ENCODE results near the gene PLA2G4E. TPM values are rescaled to one million over a fixed set of nuclear protein-coding genes. Genes with fewer than 3 reads are reported as not detected.

Gene PLA2G4E
- total RNA-seq, 1 experiment from 2014 or later = not detected

DNA sequence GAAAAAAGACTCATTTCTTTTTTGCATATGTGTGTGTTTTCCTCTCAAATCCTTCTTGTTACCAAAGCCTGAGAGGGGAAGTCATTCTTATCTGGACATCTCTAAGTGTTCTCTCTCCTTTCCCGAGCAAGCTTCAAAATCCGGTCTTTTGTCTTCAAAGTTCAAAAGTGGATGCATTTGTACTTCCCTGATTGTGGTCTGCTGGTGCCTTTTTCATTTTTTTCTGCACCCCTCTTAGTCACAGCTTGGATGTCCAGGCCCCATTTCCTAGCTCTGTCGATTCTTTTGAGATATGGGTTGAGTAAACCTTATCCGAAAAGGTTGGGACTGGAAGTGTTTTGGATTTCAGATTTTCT lies 83.3 kb downstream of the PLA2G4E start:
- TF ChIP-seq EGR1 (IDR thresholded peaks at IDR 0.05; ENCODE audit: low read depth) = no peak
- no peak for TF ChIP-seq EZH2phosphoT487 (IDR thresholded peaks at IDR 0.05; ENCODE audit: borderline replicate concordance)
- H3K4me1 ChIP-seq (ENCODE audit: control insufficient read depth in 1 of 2, insufficient read depth in 2 of 2, low read length in 2 of 2) = peaks cover 55 to 95% of the 10 kb centered on the region in 2 experiments
- intact Hi-C loops (cut with micrococcal nuclease) = loop anchor here (5.0 kb wide), 1 partner anchor 35 kb away; the partner anchor contains the start of gene EHD4

DNA sequence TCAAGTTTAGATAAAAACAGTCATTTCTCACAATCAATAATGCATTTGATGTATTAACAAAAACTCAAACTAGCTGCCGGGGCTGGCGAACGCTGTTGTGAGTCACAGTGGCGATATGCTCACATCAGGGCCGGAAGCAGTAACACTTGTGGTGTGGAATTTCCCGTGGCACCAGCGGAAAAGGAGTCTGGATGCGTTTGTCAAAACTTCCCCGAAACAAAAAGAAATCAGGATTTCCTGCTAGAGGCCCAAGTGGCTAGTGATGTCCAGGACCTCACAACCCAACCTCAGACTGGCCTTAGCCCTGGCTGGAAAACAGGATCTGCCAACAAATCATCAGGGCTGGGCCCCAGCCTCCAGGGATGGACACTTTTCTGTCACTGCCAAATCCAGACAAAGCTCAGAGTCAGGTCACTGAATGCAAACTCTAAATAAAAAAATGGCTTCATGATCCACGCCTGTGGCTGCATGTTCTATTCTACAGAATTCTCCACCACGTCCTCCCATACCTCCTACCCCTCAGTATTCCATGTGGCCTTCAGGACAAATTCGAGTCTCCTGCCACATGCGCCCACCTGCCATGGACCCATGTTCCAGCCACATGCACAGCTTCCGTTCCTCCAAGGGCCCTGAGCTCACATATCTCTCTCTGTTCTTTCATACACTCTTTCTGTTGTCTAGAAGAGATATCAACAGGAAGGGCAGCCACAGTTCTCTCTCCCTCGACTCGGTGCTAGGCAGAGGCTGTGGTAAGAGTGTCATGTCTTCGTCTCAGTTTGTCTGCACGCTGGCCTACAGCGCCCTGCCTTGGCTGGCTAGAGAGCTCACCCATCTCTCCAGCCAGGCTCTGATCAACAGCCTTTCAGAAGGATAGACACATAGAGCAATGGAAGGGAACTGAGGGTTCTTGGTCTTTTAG lies 83.9 kb downstream of the PLA2G4E start:
- Histone ChIP-seq H3K4me2 (ENCODE audit: low read length) (no peak overlapping the region), H3K36me3 (ENCODE audit: control insufficient read depth in 1 of 2, insufficient read depth in 2 of 2, low read length in 2 of 2) (peaks cover 0 to 4% of the 10 kb centered on the region in 2 experiments; a peak in 1 of 4 replicates), H3K9me2 (ENCODE audit: insufficient read depth) (no peaks in the 10 kb centered on the region), H2AFZ (ENCODE audit: low read depth, low read length, poor library complexity, severe bottlenecking) (no peak overlapping the region), H3K27me3 (ENCODE audit: insufficient read depth, low read length) (no peaks in the 10 kb centered on the region), H3K4me1 (ENCODE audit: control insufficient read depth in 1 of 2, insufficient read depth in 2 of 2, low read length in 2 of 2) (peaks cover 58 to 95% of the 10 kb centered on the region in 2 experiments), H3K9ac (ENCODE audit: low read length) (no peak overlapping the region), H3K9me3 (ENCODE audit: control insufficient read depth in 1 of 2, insufficient read depth in 1 of 2, low read depth in 1 of 2, low read length in 2 of 2) (no peaks in the 10 kb centered on the region; a peak in 1 of 4 replicates), H3K79me2 (ENCODE audit: insufficient read depth, low read length) (peaks cover 53% of the 10 kb centered on the region; the same call in 1 of the 2 replicates), H3K4me3 (replicated peaks in 1 of 2; ENCODE audit: low read depth in 1 of 2, low read length in 2 of 2) (no peak overlapping the region), H3K27ac (ENCODE audit: low read depth, low read length) (no peak overlapping the region), H4K20me1 (ENCODE audit: insufficient read depth) (no peaks in the 10 kb centered on the region)
- BruUV-seq (replicated peaks) = no TSS peak
- DNase-seq (ENCODE audit: low read depth, low spot score) (no peak), ATAC-seq (no peak)
- RAD21 ChIA-PET (ENCODE audit: low non-redundant PET in 1 of 2, low total read pairs in 2 of 2, uncharacterized antibody in 2 of 2, unreplicated experiment in 2 of 2) = no interaction called here
- POLR2A ChIA-PET = no interaction called here
- intact Hi-C loops (cut with micrococcal nuclease) = loop anchor here (5.0 kb wide), 1 partner anchor 35 kb away; the partner anchor contains the start of gene EHD4
- CTCF ChIA-PET = no interaction called here
- TF ChIP-seq ELF1 (IDR thresholded peaks at IDR 0.05; ENCODE audit: borderline replicate concordance, low read depth) (no peak), EZH2phosphoT487 (IDR thresholded peaks at IDR 0.05; ENCODE audit: borderline replicate concordance) (no peak), POLR2AphosphoS5 (IDR thresholded peaks at IDR 0.05; ENCODE audit: low read depth, low read length) (no peak), EGR1 (IDR thresholded peaks at IDR 0.05; ENCODE audit: low read depth) (no peak), POLR2A (IDR thresholded peaks at IDR 0.05; ENCODE audit: borderline replicate concordance, extremely low read depth, insufficient read depth, insufficient read length) (no peak), SRF (IDR thresholded peaks at IDR 0.05; ENCODE audit: low read depth) (no peak), TCF7L2 (IDR thresholded peaks at IDR 0.05; ENCODE audit: borderline replicate concordance, extremely low read depth, insufficient read depth, insufficient read length) (no peak), JUND (IDR thresholded peaks at IDR 0.05) (no peak), CEBPB (IDR thresholded peaks at IDR 0.05; ENCODE audit: low read depth) (no peak), YY1 (IDR thresholded peaks at IDR 0.05; ENCODE audit: extremely low read depth, insufficient replicate concordance, low read depth, low read length) (no peak), RAD21 (IDR thresholded peaks at IDR 0.05; ENCODE audit: low read depth) (no peak)
- TF ChIP-seq, protein P1, sequence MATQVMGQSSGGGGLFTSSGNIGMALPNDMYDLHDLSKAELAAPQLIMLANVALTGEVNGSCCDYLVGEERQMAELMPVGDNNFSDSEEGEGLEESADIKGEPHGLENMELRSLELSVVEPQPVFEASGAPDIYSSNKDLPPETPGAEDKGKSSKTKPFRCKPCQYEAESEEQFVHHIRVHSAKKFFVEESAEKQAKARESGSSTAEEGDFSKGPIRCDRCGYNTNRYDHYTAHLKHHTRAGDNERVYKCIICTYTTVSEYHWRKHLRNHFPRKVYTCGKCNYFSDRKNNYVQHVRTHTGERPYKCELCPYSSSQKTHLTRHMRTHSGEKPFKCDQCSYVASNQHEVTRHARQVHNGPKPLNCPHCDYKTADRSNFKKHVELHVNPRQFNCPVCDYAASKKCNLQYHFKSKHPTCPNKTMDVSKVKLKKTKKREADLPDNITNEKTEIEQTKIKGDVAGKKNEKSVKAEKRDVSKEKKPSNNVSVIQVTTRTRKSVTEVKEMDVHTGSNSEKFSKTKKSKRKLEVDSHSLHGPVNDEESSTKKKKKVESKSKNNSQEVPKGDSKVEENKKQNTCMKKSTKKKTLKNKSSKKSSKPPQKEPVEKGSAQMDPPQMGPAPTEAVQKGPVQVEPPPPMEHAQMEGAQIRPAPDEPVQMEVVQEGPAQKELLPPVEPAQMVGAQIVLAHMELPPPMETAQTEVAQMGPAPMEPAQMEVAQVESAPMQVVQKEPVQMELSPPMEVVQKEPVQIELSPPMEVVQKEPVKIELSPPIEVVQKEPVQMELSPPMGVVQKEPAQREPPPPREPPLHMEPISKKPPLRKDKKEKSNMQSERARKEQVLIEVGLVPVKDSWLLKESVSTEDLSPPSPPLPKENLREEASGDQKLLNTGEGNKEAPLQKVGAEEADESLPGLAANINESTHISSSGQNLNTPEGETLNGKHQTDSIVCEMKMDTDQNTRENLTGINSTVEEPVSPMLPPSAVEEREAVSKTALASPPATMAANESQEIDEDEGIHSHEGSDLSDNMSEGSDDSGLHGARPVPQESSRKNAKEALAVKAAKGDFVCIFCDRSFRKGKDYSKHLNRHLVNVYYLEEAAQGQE (IDR thresholded peaks at IDR 0.05; ENCODE audit: low read depth) = no peak
- TF ChIP-seq, protein P2, sequence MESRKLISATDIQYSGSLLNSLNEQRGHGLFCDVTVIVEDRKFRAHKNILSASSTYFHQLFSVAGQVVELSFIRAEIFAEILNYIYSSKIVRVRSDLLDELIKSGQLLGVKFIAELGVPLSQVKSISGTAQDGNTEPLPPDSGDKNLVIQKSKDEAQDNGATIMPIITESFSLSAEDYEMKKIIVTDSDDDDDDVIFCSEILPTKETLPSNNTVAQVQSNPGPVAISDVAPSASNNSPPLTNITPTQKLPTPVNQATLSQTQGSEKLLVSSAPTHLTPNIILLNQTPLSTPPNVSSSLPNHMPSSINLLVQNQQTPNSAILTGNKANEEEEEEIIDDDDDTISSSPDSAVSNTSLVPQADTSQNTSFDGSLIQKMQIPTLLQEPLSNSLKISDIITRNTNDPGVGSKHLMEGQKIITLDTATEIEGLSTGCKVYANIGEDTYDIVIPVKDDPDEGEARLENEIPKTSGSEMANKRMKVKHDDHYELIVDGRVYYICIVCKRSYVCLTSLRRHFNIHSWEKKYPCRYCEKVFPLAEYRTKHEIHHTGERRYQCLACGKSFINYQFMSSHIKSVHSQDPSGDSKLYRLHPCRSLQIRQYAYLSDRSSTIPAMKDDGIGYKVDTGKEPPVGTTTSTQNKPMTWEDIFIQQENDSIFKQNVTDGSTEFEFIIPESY (IDR thresholded peaks at IDR 0.05; ENCODE audit: extremely low read depth, insufficient replicate concordance, low read length) = no peak

More for the DNA sequence above, 83.3 kb downstream of the PLA2G4E start:
- Histone ChIP-seq H2AFZ (ENCODE audit: low read depth, low read length, poor library complexity, severe bottlenecking) (no peak overlapping the region), H3K27me3 (ENCODE audit: insufficient read depth, low read length) (no peaks in the 10 kb centered on the region), H3K4me2 (ENCODE audit: low read length) (no peak overlapping the region), H3K9me2 (ENCODE audit: insufficient read depth) (no peaks in the 10 kb centered on the region), H3K4me3 (replicated peaks in 1 of 2; ENCODE audit: low read depth in 1 of 2, low read length in 2 of 2) (no peak overlapping the region), H3K79me2 (ENCODE audit: insufficient read depth, low read length) (peaks cover 50% of the 10 kb centered on the region; the same call in 1 of the 2 replicates), H4K20me1 (ENCODE audit: insufficient read depth) (no peaks in the 10 kb centered on the region), H3K36me3 (ENCODE audit: control insufficient read depth in 1 of 2, insufficient read depth in 2 of 2, low read length in 2 of 2) (peaks cover 0 to 5% of the 10 kb centered on the region in 2 experiments; a peak in 1 of 4 replicates), H3K9me3 (ENCODE audit: control insufficient read depth in 1 of 2, insufficient read depth in 1 of 2, low read depth in 1 of 2, low read length in 2 of 2) (no peaks in the 10 kb centered on the region; a peak in 1 of 4 replicates), H3K27ac (ENCODE audit: low read depth, low read length) (no peak overlapping the region), H3K9ac (ENCODE audit: low read length) (no peak overlapping the region)
- CTCF ChIA-PET = no interaction called here
- RAD21 ChIA-PET (ENCODE audit: low non-redundant PET in 1 of 2, low total read pairs in 2 of 2, uncharacterized antibody in 2 of 2, unreplicated experiment in 2 of 2) = no interaction called here
- no TSS peak for BruUV-seq (replicated peaks)
- no peak for ATAC-seq
- POLR2A ChIA-PET = no interaction called here
- DNase-seq (ENCODE audit: low read depth, low spot score) = no peak

Data from HCT116 (cell line).